ENCODE measurements around the gene DCAF7.

Gene DCAF7

GRCh38 chr17:63544467-63545301 is 5.6 kb upstream of the DCAF7 start:
- Histone ChIP-seq H3K27me3 (ENCODE audit: insufficient read depth, low read length) (no peaks in the 10 kb centered on the region), H3K9ac (ENCODE audit: low read length) (no peak overlapping the region), H4K8ac (ENCODE audit: low read depth, low read length) (no peak overlapping the region), H3K79me1 (ENCODE audit: low read length) (peaks cover 1% of the 10 kb centered on the region), H2BK12ac (ENCODE audit: low read length) (no peak overlapping the region), H4K91ac (ENCODE audit: low read depth, low read length) (no peak overlapping the region), H3K18ac (ENCODE audit: low read length) (no peak overlapping the region), H3K9me3 (ENCODE audit: insufficient read depth, low read depth, low read length) (no peaks in the 10 kb centered on the region), H2BK5ac (ENCODE audit: low read depth, low read length, poor library complexity) (no peak overlapping the region), H2BK120ac (ENCODE audit: insufficient read depth, low read length, poor library complexity) (no peak overlapping the region), H3K27ac (ENCODE audit: low read depth, low read length) (no peak overlapping the region), H2AK5ac (ENCODE audit: low read length) (no peak overlapping the region), H3K4me2 (ENCODE audit: low read length) (no peak overlapping the region), H3K14ac (ENCODE audit: low read length) (no peak overlapping the region), H3K23ac (ENCODE audit: low read length) (no peak overlapping the region), H3K4ac (ENCODE audit: low read depth, low read length) (no peak overlapping the region), H4K12ac (ENCODE audit: low read depth, low read length) (no peak overlapping the region), H2AFZ (ENCODE audit: insufficient read depth, low read length, poor library complexity) (no peak overlapping the region), H3K79me2 (ENCODE audit: control insufficient read depth, insufficient read depth, low read length, poor library complexity) (peaks cover under 1% of the 10 kb centered on the region), H3K4me1 (ENCODE audit: control insufficient read depth in 1 of 2, insufficient read depth in 2 of 2, low read length in 2 of 2) (peaks cover 7 to 14% of the 10 kb centered on the region in 2 experiments), H3K4me3 (ENCODE audit: low read depth, low read length) (no peak overlapping the region), H3K36me3 (ENCODE audit: control insufficient read depth in 1 of 2, insufficient read depth in 2 of 2, low read length in 2 of 2) (no peaks in the 10 kb centered on the region)
- DNase-seq: no peak
- WGBS (ENCODE audit: extremely low coverage, insufficient coverage, insufficient read length): no CpG with 5 or more reads among the region's 13 CpGs

- Histone ChIP-seq H3K36me3 (ENCODE audit: control insufficient read depth in 1 of 2, insufficient read depth in 2 of 2, low read length in 2 of 2) (no peaks in the 10 kb centered on the region), H3K79me2 (ENCODE audit: control insufficient read depth, insufficient read depth, low read length, poor library complexity) (peaks cover 8% of the 10 kb centered on the region), H4K91ac (ENCODE audit: low read depth, low read length) (no peak overlapping the region), H3K4me1 (ENCODE audit: control insufficient read depth in 1 of 2, insufficient read depth in 2 of 2, low read length in 2 of 2) (peaks cover 9 to 17% of the 10 kb centered on the region in 2 experiments), H3K27me3 (ENCODE audit: insufficient read depth, low read length) (no peaks in the 10 kb centered on the region), H3K4me3 (ENCODE audit: low read depth, low read length) (no peak overlapping the region), H3K9me3 (ENCODE audit: insufficient read depth, low read depth, low read length) (no peaks in the 10 kb centered on the region), H4K12ac (ENCODE audit: low read depth, low read length) (no peak overlapping the region), H4K8ac (ENCODE audit: low read depth, low read length) (no peak overlapping the region), H2BK5ac (ENCODE audit: low read depth, low read length, poor library complexity) (no peak overlapping the region), H3K79me1 (ENCODE audit: low read length) (peaks cover 8% of the 10 kb centered on the region), H3K18ac (ENCODE audit: low read length) (no peak overlapping the region), H3K4me2 (ENCODE audit: low read length) (no peak overlapping the region), H2BK120ac (ENCODE audit: insufficient read depth, low read length, poor library complexity) (no peak overlapping the region), H2AFZ (ENCODE audit: insufficient read depth, low read length, poor library complexity) (no peak overlapping the region), H2AK5ac (ENCODE audit: low read length) (no peak overlapping the region), H3K4ac (ENCODE audit: low read depth, low read length) (no peak overlapping the region), H3K9ac (ENCODE audit: low read length) (no peak overlapping the region), H3K27ac (ENCODE audit: low read depth, low read length) (no peak overlapping the region), H3K23ac (ENCODE audit: low read length) (no peak overlapping the region), H2BK12ac (ENCODE audit: low read length) (no peak overlapping the region), H3K14ac (ENCODE audit: low read length) (no peak overlapping the region)
- WGBS (ENCODE audit: extremely low coverage, insufficient coverage, insufficient read length): no CpG with 5 or more reads among the region's 9 CpGs
- no peak for DNase-seq
Measured at GRCh38 chr17:63546308-63547082, 3.8 kb upstream of the DCAF7 start.

GRCh38 chr17:63547083-63547523 is 3.2 kb upstream of the DCAF7 start:
- Histone ChIP-seq H3K27me3 (ENCODE audit: insufficient read depth, low read length) (no peaks in the 10 kb centered on the region), H2BK12ac (ENCODE audit: low read length) (no peak overlapping the region), H4K12ac (ENCODE audit: low read depth, low read length) (no peak overlapping the region), H3K36me3 (ENCODE audit: control insufficient read depth in 1 of 2, insufficient read depth in 2 of 2, low read length in 2 of 2) (no peaks in the 10 kb centered on the region), H3K4me3 (ENCODE audit: low read depth, low read length) (no peak overlapping the region), H3K4me2 (ENCODE audit: low read length) (no peak overlapping the region), H3K23ac (ENCODE audit: low read length) (no peak overlapping the region), H2BK120ac (ENCODE audit: insufficient read depth, low read length, poor library complexity) (no peak overlapping the region), H4K91ac (ENCODE audit: low read depth, low read length) (no peak overlapping the region), H3K18ac (ENCODE audit: low read length) (no peak overlapping the region), H3K27ac (ENCODE audit: low read depth, low read length) (no peak overlapping the region), H3K4ac (ENCODE audit: low read depth, low read length) (no peak overlapping the region), H2BK5ac (ENCODE audit: low read depth, low read length, poor library complexity) (no peak overlapping the region), H3K9me3 (ENCODE audit: insufficient read depth, low read depth, low read length) (no peaks in the 10 kb centered on the region), H3K79me1 (ENCODE audit: low read length) (peaks cover 8% of the 10 kb centered on the region), H3K14ac (ENCODE audit: low read length) (no peak overlapping the region), H4K8ac (ENCODE audit: low read depth, low read length) (no peak overlapping the region), H3K4me1 (ENCODE audit: control insufficient read depth in 1 of 2, insufficient read depth in 2 of 2, low read length in 2 of 2) (peaks cover 9 to 17% of the 10 kb centered on the region in 2 experiments), H3K79me2 (ENCODE audit: control insufficient read depth, insufficient read depth, low read length, poor library complexity) (peaks cover 8% of the 10 kb centered on the region), H2AK5ac (ENCODE audit: low read length) (no peak overlapping the region), H3K9ac (ENCODE audit: low read length) (no peak overlapping the region), H2AFZ (ENCODE audit: insufficient read depth, low read length, poor library complexity) (no peak overlapping the region)
- WGBS (ENCODE audit: extremely low coverage, insufficient coverage, insufficient read length): no CpG with 5 or more reads among the region's 5 CpGs
- no peak for DNase-seq

- peak overlapping the region; percentile 88 for H3K14ac ChIP-seq (ENCODE audit: low read length)
- no peaks in the 10 kb centered on the region for H3K27me3 ChIP-seq (ENCODE audit: insufficient read depth, low read length)
- H4K8ac ChIP-seq (ENCODE audit: low read depth, low read length): peak overlapping the region; percentile 98
- peak overlapping the region; percentile 81 for H2AK5ac ChIP-seq (ENCODE audit: low read length)
- no peak for DNase-seq
- peak overlapping the region; percentile 94 for H3K18ac ChIP-seq (ENCODE audit: low read length)
- peaks cover 8% of the 10 kb centered on the region for H3K79me1 ChIP-seq (ENCODE audit: low read length)
- H3K4me2 ChIP-seq (ENCODE audit: low read length): peak overlapping the region; percentile 98
- H2BK5ac ChIP-seq (ENCODE audit: low read depth, low read length, poor library complexity): peak overlapping the region; percentile 27
- H3K36me3 ChIP-seq (ENCODE audit: control insufficient read depth in 1 of 2, insufficient read depth in 2 of 2, low read length in 2 of 2): peaks cover 0 to 2% of the 10 kb centered on the region in 2 experiments
- H2BK12ac ChIP-seq (ENCODE audit: low read length): no peak overlapping the region
- WGBS (ENCODE audit: extremely low coverage, insufficient coverage, insufficient read length): no CpG with 5 or more reads among the region's 18 CpGs
- peak overlapping the region; percentile 76 for H3K4ac ChIP-seq (ENCODE audit: low read depth, low read length)
- peak overlapping the region; percentile 63 for H3K27ac ChIP-seq (ENCODE audit: low read depth, low read length)
- peak overlapping the region; percentile 85 for H4K91ac ChIP-seq (ENCODE audit: low read depth, low read length)
- H3K23ac ChIP-seq (ENCODE audit: low read length): no peak overlapping the region
- H3K9ac ChIP-seq (ENCODE audit: low read length): peak overlapping the region; percentile 88
- H4K12ac ChIP-seq (ENCODE audit: low read depth, low read length): peak overlapping the region; percentile 83
- peak overlapping the region; percentile 55 for H2BK120ac ChIP-seq (ENCODE audit: insufficient read depth, low read length, poor library complexity)
- peaks cover 4 to 10% of the 10 kb centered on the region in 2 experiments for H3K4me1 ChIP-seq (ENCODE audit: control insufficient read depth in 1 of 2, insufficient read depth in 2 of 2, low read length in 2 of 2)
- H3K79me2 ChIP-seq (ENCODE audit: control insufficient read depth, insufficient read depth, low read length, poor library complexity): peaks cover 10% of the 10 kb centered on the region
- H3K4me3 ChIP-seq (ENCODE audit: low read depth, low read length): peak overlapping the region; percentile 74
- H3K9me3 ChIP-seq (ENCODE audit: insufficient read depth, low read depth, low read length): no peaks in the 10 kb centered on the region
- peak overlapping the region; percentile 96 for H2AFZ ChIP-seq (ENCODE audit: insufficient read depth, low read length, poor library complexity)
Measured at GRCh38 chr17:63549289-63549945, 860 bp upstream of the DCAF7 start.
